NOMO-1 (cell line): ENCODE results near the gene RTTN.
"Not testable (repeated sequence)": the region's sequence is repeated elsewhere in the genome, so short reads cannot be mapped to it uniquely, and the experiment has no call there.

Source experiments
- DNase-seq, 2 experiments: peaks; one replicate each; lab custom pipeline; 2025; ENCODE audit not compliant: unreplicated experiment in 2 of 2; lab: John Stamatoyannopoulos, UW

Gene RTTN, protein sequence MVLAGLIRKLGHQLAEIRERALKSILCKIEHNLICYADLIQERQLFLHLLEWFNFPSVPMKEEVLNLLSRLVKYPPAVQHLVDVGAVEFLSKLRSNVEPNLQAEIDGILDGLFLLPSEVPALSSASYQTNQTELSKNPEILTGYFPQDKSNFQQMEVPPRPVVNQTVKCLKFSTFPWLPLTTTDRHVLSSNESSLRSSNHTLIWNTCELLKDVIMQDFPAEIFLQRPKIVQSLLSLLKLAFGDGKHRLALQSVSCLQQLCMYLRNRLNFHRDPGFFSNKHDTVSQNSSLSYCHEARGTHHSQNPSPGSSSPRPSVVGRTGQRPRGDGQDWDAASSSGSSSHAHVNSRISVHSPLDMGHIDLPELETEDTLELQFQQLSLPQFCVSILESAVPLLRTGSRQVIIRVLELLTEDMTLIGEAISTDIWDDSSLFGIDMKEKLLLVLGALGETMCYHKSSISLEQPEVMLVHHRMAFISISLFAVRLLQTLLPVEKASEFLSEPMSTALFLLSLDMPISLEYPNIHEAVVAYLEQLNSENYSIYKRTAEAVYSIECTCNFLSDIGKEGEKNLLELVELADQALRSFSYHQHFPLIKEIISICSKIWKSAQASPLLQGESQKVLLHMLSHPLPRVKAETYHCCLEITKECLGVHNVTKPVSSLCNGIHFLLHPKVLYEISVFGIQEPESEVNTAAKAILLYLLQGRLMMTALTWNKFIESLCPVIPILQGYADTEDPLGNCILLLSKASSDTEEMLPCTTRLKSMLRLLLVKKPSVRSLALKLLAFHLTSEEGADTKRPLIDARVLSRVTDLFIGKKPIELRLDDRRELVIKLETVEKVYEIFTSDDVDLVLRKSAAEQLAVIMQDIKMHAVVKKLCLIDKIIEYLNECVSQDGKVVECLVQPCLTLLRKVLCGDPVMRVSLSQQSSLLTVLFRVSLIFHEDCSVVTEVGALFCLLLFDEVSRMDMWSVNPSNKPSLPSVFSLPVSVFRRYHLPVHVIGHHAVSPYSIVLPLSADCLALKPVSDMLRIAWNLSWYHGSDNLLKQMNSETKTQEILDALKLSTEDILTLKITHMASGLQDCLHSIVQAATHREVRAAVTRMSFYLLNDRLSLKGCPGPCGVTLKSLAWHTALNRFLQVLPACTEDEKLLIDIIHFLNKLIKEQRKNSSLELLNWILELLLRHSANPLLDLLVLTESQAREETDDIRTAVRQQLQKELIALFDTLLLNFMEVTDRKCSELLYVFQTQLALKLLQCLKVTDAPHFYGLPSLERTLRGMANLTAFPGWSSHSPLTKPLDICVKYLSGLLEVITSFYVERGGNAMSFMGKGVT (N-terminal part only)

DNA sequence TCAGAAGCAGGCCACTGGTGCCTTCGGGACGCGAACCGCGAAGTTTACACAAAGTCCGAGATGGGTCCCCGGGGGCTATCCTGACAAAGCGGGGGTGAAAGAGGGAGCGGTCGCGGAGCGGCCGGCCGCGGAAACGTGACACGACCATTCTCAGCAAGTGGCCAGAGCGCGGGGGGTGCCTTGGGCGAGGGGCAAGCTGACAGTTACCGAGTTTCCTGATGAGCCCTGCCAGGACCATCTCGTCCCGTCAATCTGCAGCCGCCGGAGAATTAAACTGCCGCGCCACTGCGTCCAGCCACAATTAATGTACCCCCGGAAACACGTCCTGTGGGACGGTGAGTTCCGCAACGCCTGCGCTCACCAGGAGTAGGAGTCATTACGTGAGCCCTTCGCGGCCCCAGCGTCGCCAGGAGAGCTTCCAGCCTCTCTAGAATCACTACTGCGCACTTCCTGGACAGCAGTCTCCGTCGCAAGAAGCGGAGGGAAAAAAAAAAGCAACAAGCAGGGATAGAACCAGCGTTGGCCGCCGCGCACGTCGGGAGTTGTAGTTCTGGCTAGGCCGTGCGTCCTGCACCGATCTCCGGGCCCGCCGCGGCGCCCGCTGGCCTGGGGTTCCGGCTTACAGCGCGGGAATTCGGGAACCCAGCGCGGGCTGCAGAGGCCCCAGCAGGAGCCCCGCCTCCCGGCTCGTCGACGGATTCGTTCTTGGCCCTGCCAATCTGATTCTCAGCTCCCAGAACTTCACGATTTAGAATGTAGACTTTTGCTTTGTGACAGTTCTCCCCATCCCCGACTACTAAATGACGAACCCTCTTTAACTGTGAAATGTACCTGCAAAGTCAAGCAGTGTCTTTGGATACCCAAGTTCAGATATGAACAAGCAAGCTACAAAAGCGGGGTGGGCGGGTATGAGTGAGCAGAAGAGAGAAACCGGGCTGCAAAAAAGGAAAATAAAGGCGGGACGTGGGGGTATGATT lies at the start of gene RTTN:
TSS of gene RTTN (minus strand) at position 267 of the 977 bp plus-strand sequence. CDS start at position 238, 29 bp downstream.
- peak; percentile 89 to 96 for DNase-seq

DNA sequence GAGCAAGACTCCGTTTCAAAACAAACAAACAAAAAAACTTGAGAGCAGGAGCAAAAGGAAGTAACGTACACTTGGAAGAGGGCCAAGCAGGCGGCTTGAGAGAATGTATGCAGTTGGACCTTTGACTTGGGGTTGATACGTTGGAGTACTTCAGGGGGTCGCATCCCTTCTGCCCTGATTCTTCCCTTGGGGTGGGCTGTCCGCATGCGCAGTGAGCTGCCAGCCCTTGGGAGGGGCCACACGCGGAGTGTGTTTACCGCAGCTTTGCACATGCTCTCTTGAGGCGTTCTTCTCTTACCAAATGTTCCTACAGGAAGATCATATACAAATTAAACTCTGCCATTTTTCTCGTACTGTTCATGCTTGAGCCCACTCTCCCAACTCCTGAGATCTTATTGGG lies 45.3 kb upstream of the RTTN start:
- no peak for DNase-seq

DNA sequence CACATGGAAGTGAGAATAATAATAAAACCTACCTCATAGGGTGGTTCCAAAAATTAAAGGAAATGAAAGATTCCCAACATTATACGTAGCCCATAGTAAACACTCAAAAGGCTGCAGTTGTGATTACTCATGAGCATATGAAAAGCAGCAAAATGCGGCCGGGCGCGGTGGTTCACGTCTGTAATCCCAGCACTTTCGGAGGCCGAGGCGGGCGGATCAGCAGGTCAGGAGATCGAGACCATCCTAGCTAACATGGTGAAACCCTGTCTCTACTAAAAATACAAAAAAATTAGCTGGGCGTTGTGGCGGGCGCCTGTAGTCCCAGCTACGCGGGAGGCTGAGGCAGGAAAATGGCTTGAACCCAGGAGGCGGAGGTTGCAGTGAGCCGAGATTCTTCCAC lies 44.4 kb upstream of the RTTN start:
- not testable (repeated sequence) for DNase-seq

DNA sequence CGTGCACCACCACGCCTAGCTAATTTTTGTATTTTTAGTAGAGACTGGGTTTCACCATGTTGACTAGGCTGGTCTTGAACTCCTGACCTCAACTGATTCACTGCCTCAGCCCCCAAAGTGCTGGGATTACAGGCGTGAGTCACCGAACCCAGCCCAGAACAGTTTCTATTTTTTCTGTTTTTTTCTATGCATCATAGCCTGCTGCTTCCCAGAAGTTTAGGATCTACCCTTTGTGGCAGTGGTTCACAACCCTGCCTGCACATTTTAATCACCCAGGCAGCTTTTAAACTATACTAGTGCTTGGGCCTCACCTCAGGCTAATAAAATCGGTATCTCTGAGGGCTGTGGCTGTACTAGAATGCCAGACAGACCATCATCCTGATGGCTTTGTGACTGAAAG lies 43.6 kb upstream of the RTTN start:
- DNase-seq: no peak

DNA sequence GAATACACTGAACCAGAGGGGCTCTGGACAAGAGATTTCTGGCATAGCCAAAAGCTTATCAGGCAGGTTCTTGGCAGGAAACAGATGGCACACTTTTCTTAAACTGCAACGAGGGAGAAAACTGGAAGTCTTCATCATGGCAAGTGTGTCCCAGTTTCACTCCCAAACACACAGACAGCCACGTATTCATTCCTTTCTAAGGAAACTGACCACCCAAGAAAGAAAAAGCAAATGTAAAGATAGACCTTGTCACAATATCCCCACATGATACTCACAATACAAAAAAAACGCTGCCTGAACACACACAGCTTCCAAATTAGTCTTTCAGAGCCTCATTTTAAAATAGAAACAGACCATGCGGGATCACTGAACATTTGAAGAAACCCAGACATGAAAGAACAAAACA lies 40.6 kb upstream of the RTTN start:
- no peak for DNase-seq

DNA sequence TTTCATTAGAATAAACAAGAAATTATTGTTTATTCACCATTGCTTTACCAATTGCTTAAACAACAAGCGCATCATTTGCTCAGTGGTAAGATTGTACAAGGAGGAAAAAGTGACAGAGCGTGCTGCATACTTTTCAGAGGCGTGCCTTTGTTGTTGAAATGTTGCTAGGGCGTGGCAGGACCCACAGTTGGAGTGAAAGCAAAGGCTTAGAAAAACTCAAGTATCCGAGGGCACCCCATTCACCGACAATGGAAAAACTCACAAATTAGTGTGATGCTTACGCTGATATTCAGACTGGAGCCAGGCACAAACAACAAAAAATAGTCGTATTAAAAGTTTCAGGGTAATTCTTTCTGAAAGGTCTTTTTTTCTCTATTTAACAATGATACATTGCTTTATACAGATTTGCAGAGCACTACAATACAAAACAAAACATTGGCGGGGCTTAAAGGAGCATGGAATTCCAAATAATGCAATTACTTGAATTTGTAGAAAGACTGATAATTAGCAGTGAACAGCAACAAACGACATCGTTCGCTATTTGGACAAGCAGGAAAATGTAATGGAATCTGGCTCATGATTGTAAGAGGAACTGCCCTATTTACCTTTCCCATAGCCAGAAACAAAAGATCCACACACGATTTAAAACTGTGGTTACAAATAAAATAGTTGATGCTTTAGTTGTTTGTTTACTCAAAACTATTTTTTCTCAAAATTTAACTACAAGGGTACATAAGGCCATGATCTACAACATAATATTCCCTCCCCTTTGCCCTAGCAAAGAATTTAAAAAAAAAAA lies 37.8 kb upstream of the RTTN start:
- no peak for DNase-seq

DNA sequence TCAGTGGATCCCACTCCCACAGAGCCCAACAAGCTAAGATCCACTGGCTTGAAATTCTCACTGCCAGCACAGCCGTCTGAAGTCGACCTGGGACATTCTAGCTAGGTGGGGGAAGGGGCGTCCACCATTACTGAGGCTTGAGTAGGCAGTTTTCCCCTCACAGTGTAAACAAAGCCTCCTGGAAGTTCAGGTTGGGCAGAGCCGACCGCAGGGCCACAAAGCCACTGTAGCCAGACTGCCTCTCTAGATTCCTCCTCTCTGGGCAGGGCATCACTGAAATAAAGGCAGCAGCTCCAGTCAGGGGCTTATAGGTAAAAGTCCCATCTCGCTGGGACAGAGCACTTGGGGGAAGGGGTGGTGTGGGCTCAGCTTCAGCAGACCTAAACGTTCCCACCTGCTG lies 31.4 kb upstream of the RTTN start:
- not testable (repeated sequence) for DNase-seq

DNA sequence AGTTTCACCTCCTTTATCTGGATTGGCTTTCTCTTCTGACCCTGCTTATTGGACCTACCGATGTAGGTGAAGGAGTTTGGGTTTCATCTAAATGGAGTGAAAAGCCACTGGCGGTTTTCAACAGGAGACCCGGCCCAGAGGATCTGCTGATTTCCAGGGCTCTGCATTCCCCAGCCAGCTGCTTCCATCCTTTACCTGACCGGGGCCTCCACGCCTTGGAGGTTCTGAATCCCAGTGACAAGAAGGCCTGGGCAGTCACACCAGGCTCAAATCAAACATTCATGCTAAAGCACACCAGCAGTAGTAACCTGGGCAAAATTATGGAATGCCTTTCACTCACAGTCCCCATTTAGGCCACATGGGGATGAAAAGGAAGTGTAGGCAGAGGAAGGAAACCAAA lies 30.0 kb upstream of the RTTN start:
- DNase-seq: no peak

DNA sequence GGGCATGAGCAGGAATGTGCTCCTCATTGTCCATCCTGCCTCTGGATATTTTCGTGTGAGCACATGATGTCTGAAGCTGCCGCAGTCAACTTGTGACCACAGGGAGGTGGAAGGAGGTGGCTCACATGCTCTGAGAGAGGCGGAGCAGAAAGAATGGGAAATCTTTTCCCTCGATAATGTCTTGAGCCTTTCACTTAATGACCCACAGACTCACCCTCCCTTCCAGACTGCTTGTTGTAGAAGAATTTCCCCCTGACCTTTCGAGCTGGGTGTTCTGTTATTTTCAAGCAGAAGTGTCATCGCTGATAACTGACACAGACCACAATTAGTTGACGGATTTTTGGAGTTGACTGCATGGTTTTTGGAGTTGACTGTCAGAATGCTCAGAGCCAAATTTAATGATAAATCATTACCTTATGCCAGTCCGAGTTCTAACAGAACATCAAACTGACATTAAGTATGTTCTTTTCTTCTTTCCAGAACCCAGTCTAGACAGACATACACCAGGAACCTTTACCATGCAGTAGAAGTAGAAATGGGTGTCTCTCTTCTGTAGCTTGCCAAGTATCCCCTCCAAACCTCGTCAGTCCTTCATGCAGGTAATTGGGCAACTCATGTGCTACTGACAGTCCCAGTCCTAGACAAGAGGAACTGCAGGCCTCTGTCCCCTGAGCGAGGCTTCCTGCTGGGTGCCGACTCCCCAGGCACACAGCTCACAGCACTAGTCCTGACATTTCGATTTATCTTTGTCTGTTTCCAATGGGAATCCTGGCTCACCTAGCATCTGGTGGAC lies 29.4 kb upstream of the RTTN start:
- no peak for DNase-seq

DNA sequence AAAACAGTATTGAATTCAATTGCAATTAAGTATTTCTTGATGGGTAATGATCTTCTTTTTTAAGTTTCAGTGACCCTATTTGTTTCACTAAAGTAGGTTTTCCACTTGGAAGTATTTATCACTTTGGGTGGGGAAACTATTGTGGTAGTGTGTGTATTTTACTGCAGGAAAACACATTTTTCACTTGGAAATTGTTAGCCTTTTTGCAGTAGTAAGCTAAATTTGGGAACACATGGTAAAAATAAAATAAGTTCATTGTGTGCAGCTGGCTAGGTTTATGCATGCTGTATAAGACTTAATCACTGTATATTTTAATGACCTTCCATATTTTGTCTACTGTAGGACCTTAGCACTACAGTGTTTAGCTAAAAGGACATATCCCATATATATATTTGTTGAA lies 28.5 kb upstream of the RTTN start:
- no peak for DNase-seq

DNA sequence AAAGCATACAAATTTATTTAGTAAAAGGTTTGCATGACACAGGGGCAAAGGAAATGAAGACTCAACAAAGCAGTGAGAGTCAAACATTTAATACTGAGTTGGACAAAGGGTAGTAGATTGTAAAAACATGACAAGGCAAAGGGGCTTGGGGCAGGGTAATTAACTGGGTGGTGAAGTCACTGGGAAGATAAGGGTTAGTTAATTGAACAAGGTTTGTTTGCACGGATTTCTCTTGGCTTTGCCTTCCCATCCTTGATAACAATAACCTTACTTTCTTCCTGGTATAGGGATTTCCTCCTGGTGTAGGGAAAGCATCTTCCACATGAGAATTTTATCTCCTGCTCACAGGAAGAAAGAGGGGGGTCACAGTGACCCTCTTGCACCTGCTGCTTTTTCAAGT lies 26.8 kb upstream of the RTTN start:
- DNase-seq: no peak

DNA sequence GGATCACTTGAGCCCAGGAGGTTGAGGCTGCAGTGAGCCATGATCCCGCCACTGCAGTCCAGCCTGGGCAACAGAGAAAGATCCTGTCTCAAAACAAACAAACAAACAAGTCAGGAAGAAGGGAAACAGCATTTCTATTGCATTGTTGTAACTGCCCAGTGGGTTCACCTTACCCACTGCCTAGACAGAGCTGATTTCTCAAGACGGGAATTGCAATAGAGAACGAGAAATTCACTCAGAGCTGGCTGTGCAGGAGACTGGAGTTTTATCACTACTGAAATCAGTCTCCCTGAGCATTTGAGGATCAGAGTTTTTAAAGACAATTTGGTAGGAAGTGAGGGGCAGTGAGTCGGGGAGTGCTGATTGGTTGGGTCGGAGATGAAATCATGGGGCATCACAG lies 24.2 kb upstream of the RTTN start:
- DNase-seq: no peak

DNA sequence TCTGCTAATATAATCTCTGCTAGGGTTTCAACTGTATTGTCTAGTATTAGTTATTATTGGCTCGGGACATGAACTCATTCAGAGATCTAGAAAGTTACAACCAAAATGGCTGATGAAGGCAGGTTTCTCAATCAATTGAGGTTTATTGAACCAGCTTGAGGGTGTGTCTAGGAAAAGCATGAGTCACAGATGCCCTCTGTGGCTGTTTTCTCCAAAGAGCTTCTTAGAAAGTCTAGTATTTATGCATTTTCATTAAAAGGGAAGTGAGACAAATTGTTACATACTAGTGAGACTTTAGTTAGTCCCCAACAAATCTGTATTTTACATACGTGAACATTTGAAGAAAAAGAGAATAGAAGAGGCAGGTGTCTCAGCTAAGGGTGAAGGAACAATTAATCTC lies 23.0 kb upstream of the RTTN start:
- DNase-seq: peak; percentile 62 to 91

DNA sequence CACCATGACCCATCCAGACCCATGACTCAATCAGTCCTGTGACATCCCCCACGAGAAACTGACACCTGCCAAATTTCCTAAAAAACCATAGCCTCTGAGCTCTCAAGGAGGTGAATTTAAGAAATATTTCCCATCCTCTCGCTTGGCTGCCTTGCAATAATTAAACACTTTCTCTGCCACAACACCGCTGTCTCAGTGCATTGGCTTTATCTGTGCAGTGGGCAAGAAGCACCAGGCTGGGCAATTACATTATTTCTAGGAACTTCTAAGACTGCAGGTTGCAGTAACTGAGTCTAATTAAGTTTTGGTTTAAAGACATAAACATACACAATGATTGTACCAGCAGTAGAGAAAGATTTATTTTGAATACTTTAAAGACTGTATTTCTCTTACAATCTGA lies 22.0 kb upstream of the RTTN start:
- no peak for DNase-seq

DNA sequence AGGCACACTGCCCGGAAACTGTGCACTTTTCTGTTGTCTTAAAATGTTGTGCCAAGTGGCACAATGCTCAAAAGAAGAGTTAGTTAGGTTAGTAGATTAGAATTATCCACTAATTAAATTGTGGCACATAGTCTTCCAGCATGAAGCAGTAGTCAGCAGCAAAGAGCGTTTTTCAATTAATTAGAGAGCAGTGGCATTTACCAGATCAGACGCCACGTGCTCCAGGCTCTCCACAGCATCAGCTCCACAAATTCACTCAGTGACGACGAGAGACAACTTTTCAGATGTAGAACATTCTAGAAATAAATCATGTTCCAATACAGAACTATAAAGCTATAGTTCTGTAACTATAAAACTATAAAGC lies 16.4 kb upstream of the RTTN start:
- no peak for DNase-seq

DNA sequence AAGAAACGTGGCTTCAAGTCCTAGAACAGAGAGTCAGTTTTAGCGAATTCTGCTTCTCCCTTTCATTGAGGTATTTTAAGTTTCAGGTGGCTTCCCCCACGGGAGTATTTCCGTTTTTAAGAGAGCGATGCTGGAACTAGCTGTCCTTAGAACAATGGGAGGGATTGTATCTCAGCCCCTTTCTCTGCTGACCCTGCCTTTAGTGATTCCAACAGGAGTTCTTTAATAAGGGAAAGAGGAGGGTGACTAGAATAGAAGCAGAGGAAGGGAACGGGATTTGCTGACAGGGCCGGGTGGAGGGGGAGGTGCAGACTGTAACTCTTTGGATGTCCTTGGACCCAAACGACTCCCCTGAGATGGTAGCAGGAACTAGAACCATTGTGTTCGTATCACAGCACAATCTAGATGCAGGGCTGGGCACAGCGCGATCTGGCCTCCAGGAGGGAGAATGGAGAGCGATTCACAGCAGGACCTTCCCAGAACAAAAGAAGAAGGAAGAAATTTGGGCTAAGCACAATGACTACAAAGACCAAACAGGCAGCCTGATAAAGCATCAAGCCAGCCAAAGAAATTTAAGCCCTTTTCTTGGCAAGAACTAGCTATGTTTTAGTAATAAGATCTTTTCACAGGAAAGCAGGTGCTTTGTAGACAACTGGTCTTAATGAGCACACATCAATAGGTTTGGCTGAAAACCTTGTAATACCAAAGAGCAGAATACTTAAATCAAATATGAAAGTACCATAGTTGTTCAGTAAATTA lies 15.8 kb upstream of the RTTN start:
- DNase-seq: no peak

DNA sequence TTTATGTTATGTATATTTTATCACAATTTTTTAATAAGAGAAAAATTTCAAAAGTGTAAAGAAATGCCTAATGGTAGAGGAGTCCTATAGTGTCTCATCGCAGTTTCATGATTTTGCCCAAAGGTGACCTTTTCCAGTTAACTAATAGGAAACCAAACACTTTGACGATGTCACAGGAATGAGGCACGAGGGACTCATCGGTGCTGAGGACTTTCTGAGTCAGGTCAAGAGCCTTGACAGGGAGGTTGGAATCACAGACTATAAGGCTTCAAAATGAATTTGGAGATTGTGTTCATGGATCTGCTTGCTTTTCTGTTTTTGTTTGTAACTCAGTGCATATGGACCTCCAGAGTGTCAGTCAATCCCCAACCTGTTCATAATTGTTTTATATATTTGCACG lies 15.1 kb upstream of the RTTN start:
- DNase-seq: no peak

DNA sequence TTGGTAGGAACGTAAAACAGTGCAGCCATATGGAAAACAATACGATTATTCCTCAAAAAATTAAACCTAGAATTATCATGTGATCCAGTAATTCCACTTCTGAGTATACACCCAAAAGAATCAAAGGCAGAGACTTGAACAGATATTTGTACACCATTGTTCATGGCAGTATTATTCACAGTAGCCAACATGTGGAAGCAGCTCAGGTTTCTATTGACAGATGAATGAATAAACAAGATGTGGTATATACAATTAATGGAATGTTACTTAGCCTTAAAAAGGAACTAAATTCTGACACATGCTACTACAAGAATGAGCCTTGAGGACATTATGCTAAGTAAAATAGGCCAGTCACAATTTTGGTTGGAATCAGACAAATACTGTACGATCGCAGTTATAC lies 14.2 kb upstream of the RTTN start:
- DNase-seq: no peak
